Stomach smooth muscle (tissue), 2 donors: ENCODE data around the gene IL4R.
"Not testable (repeated sequence)": the region's sequence is repeated elsewhere in the genome, so short reads cannot be mapped to it uniquely, and the experiment has no call there.

Source experiments
- H3K27ac ChIP-seq: one replicate; pipeline ENCODE4 v1.7.0; 2013; ENCODE audit warnings: mild to moderate bottlenecking, low read length, inconsistent platforms
- H3K27me3 ChIP-seq, 2 donors: one replicate each; pipeline ENCODE4 v1.7.0; 2013; ENCODE audit warnings: low read length in 2 of 2; ENCODE audit not compliant: insufficient read depth in 2 of 2, control insufficient read depth in 1 of 2
- H3K36me3 ChIP-seq, 2 donors: one replicate each; pipeline ENCODE4 v1.7.0; 2013; ENCODE audit warnings: low read length in 2 of 2; ENCODE audit not compliant: control insufficient read depth in 2 of 2, insufficient read depth in 2 of 2
- H3K4me1 ChIP-seq: one replicate; pipeline ENCODE4 v1.7.0; 2013; ENCODE audit warnings: low read length; ENCODE audit not compliant: control insufficient read depth, insufficient read depth
- H3K4me3 ChIP-seq, 2 donors: one replicate each; pipeline ENCODE4 v1.7.0; 2013; ENCODE audit warnings: low read length in 2 of 2
- H3K9ac ChIP-seq, 2 donors: one replicate each; pipeline ENCODE4 v1.7.0; 2013; ENCODE audit warnings: low read length in 2 of 2, mild to moderate bottlenecking in 1 of 2
- H3K9me3 ChIP-seq, 2 donors: one replicate each; pipeline ENCODE4 v1.7.0; 2013; ENCODE audit warnings: low read length in 2 of 2; ENCODE audit not compliant: control insufficient read depth in 2 of 2
- donor health status: healthy.
- donor health status: Pancreatic carcinoma.

Gene IL4R

DNA sequence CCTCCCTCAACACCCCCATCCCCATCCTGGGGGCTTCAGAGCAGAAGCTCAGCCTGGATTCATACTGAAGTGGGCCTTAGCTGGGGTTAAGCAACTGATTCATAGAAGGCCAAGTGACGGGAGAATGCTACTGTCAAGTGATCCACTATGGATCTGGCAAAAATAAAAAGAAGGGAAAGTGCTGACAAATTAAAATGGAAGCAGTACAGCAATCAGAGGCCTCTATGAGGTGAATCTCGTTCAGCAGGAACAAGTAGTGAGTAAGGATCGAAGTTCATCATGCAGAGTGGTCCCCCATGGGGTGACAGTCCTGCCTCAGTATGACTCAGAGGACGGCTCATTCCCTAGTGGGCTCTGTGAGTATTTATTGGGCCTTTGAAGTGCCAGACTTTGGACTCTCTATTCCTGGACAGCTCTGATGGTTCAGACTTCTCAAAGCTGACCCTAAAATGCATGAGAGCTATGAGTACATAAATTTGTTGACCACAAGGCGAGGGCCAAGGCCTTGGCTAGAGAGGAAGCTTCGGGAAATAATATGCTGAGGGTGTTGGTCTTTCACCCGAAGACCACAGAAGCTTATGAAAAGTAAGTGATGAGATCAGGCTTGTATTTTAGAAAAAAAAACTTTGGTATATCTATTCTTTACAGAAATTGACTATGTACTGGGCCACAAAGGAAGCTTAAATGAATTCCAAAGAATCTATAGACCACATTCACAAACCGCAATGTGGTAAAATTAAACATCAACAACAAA lies 39.9 kb upstream of the IL4R start:
- H3K4me3 ChIP-seq: no peak overlapping the region
- no peaks in the 10 kb centered on the region for H3K27me3 ChIP-seq
- no peaks in the 10 kb centered on the region for H3K9me3 ChIP-seq
- H3K36me3 ChIP-seq: no peaks in the 10 kb centered on the region
- peaks cover 6% of the 10 kb centered on the region for H3K4me1 ChIP-seq
- H3K27ac ChIP-seq: no peak overlapping the region
- no peak overlapping the region for H3K9ac ChIP-seq

DNA sequence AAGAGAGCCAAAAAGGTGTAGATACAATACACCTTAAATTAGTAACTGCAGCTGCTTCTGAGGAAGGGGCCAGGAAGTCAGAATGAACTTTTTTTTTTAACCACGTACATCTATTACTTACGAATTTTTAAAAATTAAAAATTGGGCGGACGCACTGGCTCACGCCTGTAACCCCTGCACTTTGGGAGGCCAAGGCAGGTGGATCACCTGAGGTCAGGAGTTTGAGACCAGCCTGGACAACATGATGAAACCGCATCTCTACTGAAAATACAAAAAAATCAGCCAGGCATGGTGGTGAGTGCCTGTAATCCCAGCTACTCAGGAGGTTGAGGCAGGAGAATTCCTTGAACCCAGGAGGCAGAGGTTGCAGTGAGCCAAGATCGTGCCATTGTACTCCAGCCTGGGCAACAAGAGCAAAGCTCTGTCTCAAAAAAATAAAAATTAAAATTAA lies 39.3 kb upstream of the IL4R start:
- H3K27me3 ChIP-seq, H3K4me1 ChIP-seq, H3K36me3 ChIP-seq, H3K9ac ChIP-seq, H3K4me3 ChIP-seq, H3K9me3 ChIP-seq, H3K27ac ChIP-seq: not testable (repeated sequence)

DNA sequence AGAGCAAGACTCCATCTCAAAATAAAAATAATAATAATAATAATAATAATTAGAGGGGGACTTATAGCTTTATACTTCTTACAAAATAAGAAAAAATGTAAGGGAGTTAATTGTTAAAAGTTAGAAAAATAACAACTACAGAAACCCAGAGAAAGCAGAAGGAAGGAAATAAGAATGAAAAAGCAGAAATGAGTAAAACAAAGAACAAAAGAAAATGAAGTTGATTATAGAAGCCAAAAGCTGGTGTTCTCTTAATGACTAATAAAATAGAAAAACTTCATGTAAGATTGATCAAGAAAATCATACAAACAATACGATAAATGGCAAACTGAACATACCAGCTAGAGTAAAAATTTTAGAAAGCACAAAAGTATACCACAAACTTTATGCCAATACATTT lies 38.4 kb upstream of the IL4R start:
- no peak overlapping the region for H3K9ac ChIP-seq
- H3K36me3 ChIP-seq: no peaks in the 10 kb centered on the region
- H3K4me1 ChIP-seq: no peaks in the 10 kb centered on the region
- H3K9me3 ChIP-seq: no peaks in the 10 kb centered on the region
- no peaks in the 10 kb centered on the region for H3K27me3 ChIP-seq
- H3K27ac ChIP-seq: no peak overlapping the region
- no peak overlapping the region for H3K4me3 ChIP-seq

DNA sequence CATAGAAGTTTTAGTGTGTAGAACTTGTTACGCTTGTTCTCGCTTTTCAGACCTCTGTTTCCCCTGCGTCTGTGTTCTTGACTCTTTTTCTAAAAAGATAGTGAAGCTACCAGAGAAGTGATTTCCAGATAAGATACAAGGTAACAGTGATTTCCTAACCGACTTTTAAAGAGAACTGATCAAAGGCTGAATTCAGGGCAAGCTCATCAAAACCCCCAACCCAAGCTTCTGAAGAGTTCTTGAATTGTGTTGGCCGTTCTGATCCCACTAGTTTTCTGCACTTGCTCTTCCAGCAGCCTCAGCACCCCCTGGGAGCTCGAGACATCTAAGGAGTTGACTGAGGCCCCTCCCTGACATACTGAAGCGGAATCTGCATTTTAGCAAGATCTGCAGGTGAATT lies 32.5 kb upstream of the IL4R start:
- no peaks in the 10 kb centered on the region for H3K27me3 ChIP-seq
- no peak overlapping the region for H3K27ac ChIP-seq
- no peaks in the 10 kb centered on the region for H3K9me3 ChIP-seq
- H3K36me3 ChIP-seq: no peaks in the 10 kb centered on the region
- H3K4me1 ChIP-seq: no peaks in the 10 kb centered on the region
- no peak overlapping the region for H3K9ac ChIP-seq
- no peak overlapping the region for H3K4me3 ChIP-seq

DNA sequence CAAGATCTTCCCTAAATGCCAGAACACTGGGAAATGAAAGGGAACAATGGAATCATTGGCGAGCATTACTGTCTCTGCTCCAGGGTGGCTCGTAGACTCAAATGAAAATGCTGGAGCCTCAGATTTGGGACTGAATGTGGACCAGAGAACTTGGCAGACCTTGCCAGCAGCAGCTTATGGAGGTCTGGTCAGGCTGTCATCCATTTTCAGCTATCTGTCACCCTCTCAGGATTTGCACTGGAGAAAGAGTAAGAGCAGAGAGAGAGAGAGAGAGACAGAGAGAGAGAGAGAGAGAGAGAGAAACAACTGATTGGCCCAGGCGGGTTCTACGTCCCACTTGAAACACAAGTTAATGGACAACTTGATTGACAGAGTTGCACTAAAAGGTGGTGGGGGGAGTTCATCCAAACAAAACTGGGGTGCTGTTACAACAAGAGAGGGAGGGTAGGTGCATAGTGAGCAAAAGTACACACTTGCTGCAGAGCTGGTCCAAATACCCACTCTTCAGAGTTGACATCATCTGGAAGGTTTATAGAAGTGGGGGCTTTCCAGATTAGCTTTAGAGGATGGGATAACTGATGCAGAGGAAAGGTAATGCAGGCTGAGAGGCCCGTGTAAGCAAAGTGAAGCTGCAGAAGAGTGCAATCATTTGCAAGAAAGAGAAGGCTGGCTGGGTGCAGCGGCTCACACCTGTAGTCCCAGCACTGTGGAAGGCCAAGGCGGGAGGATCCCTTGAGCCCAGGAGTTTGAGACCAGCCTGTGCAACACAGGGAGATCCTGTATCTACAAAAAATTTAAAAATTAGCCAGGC lies 28.7 kb upstream of the IL4R start:
- Histone ChIP-seq H3K4me1 (no peaks in the 10 kb centered on the region), H3K27me3 (no peaks in the 10 kb centered on the region), H3K4me3 (no peak overlapping the region), H3K9me3 (no peaks in the 10 kb centered on the region), H3K9ac (no peak overlapping the region), H3K36me3 (no peaks in the 10 kb centered on the region), H3K27ac (no peak overlapping the region)

DNA sequence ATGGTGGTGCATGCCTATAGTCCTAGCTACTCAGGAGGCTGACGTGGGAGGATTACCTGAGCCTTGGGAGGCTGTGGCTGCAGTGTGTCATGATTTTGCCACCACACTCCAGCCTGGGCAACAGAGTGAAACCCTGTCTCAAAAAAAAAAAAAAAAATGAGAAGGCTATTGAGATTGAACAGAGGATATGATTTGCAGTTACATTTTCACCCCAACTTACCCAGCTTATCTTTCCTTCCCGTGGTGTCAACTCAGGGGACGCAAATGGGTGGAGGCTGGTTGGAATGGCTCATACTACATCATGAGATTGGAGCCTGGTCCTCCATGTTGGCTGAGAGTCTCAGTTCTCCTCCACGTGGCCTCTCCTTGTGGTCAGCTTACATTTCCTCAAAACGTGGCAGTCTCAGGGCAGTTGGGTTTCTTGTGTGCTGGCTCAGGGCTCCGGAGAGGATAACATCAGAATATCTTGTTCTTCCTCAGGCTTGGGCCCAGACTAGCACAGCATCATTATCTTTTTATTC lies 28.0 kb upstream of the IL4R start:
- H3K9me3 ChIP-seq: no peaks in the 10 kb centered on the region
- H3K27ac ChIP-seq: no peak overlapping the region
- no peaks in the 10 kb centered on the region for H3K36me3 ChIP-seq
- H3K27me3 ChIP-seq: no peaks in the 10 kb centered on the region
- H3K4me3 ChIP-seq: no peak overlapping the region
- H3K9ac ChIP-seq: no peak overlapping the region
- no peaks in the 10 kb centered on the region for H3K4me1 ChIP-seq

DNA sequence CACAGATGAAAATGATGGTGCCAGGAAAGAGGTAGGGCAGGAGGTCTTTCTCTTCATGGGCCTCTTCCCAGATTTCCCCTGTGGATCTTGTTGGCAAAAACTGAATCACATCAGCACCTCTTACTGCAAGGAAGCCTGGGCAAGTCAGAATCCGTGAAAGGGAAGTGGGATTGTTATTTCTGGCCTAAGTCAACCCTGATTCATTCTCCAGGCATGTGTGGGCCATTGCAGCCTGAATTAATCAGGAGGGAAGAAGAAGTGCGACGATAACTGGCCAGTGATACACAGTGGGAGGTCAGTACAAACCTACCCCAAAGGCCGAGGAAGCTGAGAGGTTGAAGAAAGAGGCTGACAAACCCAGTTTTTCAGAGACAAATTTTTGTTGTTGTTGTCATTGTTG lies 27.3 kb upstream of the IL4R start:
- no peaks in the 10 kb centered on the region for H3K27me3 ChIP-seq
- no peak overlapping the region for H3K27ac ChIP-seq
- no peak overlapping the region for H3K9ac ChIP-seq
- no peak overlapping the region for H3K4me3 ChIP-seq
- no peaks in the 10 kb centered on the region for H3K36me3 ChIP-seq
- no peaks in the 10 kb centered on the region for H3K4me1 ChIP-seq
- H3K9me3 ChIP-seq: no peaks in the 10 kb centered on the region

DNA sequence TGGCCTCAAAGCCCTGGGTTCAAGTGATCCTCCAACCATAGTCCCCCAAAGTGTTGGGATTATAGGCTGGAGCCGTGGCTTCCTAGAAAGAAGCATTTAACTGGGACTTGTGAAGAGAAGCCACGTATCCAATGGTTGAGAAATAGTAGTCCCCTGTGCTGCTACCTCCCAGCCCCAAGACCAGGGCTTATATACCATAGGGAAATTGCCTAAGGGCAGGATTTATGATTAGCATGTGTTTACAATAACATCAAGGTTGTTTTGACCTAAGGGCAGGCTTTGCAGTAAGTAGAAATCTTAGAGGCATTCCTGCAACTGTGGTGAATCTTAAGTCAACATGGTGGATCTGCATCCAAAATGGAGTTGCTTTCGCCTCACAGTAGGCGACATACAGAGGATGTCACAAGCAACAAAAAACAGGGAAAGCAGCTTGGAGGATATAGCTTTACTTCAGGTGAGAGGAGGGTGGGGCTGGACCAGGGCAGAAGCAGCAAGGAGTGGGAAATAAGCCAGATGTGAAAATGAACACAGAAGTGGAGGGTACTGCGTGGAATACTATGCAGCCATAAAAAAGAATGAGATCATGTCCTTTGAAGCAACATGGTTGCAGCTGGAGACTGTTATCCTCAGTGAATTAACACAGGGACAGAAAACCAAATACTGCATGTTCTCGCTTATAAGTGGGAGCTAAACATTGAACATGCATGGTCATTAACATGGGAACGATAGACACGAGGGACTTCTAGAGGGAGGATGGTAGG lies 26.5 kb upstream of the IL4R start:
- no peaks in the 10 kb centered on the region for H3K36me3 ChIP-seq
- no peaks in the 10 kb centered on the region for H3K27me3 ChIP-seq
- H3K9me3 ChIP-seq: no peaks in the 10 kb centered on the region
- no peak overlapping the region for H3K9ac ChIP-seq
- H3K4me1 ChIP-seq: no peaks in the 10 kb centered on the region
- no peak overlapping the region for H3K4me3 ChIP-seq
- H3K27ac ChIP-seq: no peak overlapping the region

DNA sequence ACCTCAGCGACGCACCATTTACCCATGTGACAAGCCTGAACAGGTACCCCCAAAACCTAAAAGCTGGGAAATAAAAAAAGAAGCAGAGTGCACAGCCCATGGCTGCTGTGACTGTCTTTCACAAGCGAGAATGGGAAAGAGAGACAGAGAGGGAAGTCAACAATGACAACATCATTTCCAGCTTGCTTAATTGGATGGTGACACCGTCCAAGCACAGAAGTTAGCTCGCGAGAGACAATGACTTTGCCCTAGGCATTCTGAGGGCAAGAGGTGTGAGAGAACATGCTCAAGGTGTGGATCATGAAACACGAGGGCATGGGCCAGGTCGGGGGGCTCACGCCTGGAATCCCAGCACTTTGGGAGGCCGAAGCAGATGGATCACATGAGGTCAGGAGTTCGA lies 25.9 kb upstream of the IL4R start:
- Histone ChIP-seq H3K9ac (no peak overlapping the region), H3K27ac (no peak overlapping the region), H3K9me3 (no peaks in the 10 kb centered on the region), H3K4me1 (no peaks in the 10 kb centered on the region), H3K36me3 (no peaks in the 10 kb centered on the region), H3K4me3 (no peak overlapping the region), H3K27me3 (no peaks in the 10 kb centered on the region)

DNA sequence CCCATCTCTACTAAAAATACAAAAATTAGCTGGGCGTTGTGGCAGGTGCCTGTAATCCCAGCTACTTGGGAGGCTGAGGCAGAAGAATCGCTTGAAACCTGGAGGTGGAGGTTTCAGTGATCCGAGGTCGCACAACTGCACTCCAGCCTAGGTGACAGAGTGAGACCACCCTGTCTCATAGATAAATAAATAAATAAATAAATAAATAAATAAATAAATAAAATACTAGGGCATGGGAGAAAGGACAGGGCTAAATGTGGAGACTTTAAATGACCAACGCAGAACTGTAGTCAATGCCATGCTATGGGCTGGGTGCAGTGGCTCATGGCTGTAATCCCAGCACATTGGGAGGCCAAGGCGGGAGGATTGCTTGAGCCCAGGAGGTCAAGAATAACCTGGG lies 25.5 kb upstream of the IL4R start:
- not testable (repeated sequence) for H3K4me1 ChIP-seq, H3K4me3 ChIP-seq, H3K27me3 ChIP-seq, H3K9me3 ChIP-seq, H3K9ac ChIP-seq, H3K36me3 ChIP-seq, H3K27ac ChIP-seq
